Gastrocnemius medialis (tissue), 4 donors: ENCODE data around the gene LRRC41.

ENCODE experiments used
- CTCF ChIP-seq, 5 experiments: fragments of 450-650 bp in 3 of 5; fragments of 200-600 bp in 2 of 5; sonication (generic) in 2 of 5; IDR thresholded peaks in 4 of 5; conservative IDR thresholded peaks in 1 of 5; 1 replicate in 4 of 5; 2 replicates in 1 of 5; pipeline ENCODE4 v1.5.1; 2016 to 2019; ENCODE audit warnings: antibody characterized with exemption in 5 of 5, mild to moderate bottlenecking in 3 of 5, moderate library complexity in 3 of 5
- POLR2A ChIP-seq, 2 donors: fragments of 450-650 bp; IDR thresholded peaks; one replicate each; pipeline ENCODE4 v1.6.1; 2017; ENCODE audit warnings: antibody characterized with exemption in 2 of 2, mild to moderate bottlenecking in 2 of 2, moderate library complexity in 2 of 2

DNA sequence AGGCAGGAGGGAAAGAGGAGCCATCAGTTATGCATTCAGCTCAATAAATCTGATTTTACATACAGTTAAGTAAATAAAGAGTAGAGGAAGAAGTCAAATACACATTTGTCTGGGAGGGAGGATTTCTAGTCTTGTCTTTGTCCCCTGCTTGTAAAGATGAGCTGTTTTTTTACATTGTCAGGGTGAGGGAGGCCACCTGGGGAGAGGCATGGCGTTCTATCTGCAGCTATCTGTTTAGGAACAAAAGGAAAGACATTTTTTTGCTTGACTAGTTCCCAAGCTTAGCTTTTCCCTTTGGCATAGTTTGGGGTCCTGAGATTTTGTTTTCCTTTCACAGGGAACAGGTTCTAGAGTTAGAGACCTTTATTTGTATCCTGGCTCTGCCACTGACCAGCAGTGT, 40.9 kb downstream of the LRRC41 start:
- TF ChIP-seq POLR2A (IDR thresholded peaks at IDR 0.05), result no peak
- no peak for TF ChIP-seq CTCF (IDR thresholded peaks at IDR 0.05 in 4 of 5, conservative IDR thresholded peaks at IDR 0.05 in 1 of 5)
